SIG-M5 treated with dmso at 0.1 percent for 504 hours (cell line): Measurements from ENCODE around the gene ZNF722.
"Not testable (repeated sequence)": the region's sequence is repeated elsewhere in the genome, so short reads cannot be mapped to it uniquely, and the experiment has no call there.

ENCODE experiments used
- DNase-seq: peaks from one replicate; lab custom pipeline; 2025; ENCODE audit not compliant: unreplicated experiment; lab: John Stamatoyannopoulos, UW

The ZNF722 gene

DNA sequence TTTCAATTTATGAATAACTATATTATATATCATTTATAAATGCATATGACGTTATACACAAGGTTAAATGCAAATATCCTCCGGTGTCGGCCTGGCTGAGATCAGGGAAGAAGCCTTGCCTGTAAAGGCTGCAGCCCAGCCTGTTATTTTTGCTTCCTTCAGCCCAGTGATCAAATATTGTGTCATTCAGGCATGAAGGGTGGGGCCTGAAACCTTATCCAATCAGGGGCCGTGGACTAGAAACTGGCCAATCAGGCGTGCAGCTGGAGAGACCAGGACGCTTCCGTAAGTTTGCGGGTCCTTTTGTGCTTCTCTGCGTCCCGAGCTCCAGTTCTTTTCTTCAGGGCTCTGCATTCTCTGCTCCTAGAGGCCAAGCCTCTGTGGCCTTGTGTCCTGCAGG is at the start of gene ZNF722:
Gene ZNF722 (plus strand): TSS at position 301 of the 400 bp plus-strand sequence. CDS start 113 bp downstream, outside the sequence.
- no peak for DNase-seq

DNA sequence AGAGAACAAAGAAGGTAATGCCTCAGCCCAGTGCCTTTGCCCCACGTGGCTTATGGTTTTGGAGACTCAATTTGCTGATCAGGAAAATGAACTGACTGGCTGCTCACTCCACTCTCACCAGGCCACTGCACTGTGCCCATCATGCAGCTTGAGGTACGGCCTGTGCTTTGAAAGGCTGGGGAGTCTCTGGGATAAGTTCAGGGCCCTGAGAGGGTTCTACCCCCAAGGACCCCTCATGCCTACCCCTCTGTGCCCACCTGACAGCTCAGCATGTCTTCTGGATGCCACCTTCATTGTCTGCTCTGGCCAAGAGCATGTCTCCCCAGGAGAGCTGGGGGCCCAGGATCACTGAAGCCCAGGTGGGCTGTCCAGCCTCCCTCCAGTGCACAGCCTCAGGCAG is 45.5 kb upstream of the ZNF722 start:
- DNase-seq: no peak

DNA sequence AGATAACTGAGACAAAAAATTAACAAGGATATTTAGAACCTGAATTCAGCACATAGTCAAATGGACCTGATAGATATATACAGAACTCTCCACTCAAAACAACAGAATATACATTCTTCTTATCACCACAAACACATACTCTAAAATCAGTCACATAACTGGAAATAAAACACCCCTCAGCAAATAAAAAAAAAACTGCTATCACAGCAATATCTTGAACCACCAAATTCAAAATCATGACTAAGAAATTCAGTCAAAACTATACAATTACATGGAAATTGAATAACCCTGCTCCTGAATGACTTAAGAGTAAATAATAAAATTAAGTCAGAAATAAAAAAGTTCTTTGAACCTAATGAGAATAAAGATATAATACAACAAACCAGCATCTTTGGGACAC is 30.0 kb upstream of the ZNF722 start:
- no peak for DNase-seq

DNA sequence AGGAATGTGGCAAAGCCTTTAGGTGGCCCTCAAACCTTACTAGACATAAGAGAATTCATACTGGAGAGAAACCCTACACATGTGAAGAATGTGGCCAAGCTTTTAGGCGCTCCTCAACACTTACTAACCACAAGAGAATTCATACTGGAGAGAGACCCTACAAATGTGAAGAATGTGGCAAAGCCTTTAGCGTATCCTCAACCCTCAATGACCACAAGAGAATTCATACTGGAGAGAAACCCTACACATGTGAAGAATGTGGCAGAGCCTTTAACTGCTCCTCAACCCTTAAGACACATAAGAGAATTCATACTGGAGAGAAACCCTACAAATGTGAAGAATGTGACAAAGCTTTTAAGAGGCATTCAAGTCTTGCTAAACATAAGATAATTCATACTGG is 16.8 kb downstream of the ZNF722 start:
- not testable (repeated sequence) for DNase-seq

DNA sequence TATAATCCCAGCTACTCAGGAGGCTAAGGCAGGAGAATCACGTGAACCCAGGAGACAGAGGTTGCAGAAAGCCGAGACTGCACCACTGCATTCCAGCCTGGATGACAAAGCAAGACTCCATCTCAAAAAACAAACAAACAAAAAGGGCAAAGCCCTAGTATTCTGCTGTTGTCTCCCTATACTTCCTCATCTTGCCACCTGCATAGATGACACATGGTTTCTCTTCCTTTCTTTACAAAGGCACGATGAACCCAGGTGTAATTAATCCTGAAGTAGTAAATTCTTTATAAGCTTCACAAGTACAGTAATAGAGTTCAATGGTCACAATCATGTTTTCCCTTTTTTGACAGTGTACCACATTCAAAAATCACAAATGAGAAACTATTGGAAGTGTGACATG is 36.7 kb downstream of the ZNF722 start:
- DNase-seq: no peak

DNA sequence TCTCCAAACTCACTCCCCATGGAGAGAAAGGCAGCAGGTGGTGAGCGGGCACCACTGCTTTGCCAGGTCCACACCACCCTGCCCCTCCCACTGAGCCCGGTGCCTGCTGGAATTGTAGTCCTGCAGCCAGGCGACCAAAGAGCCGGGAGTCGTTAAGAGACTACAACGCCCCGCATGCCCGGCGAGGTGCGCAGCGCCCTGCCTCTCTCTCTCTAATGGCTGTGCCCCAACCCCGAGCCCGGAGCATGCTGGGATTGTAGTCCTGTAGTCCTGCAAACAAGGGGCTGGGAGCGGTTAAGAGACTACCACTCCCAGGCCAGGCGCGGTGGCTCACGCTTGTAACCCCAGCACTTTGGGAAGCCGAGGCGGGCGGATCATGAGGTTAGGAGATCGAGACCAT is 38.4 kb downstream of the ZNF722 start:
- no peak for DNase-seq

DNA sequence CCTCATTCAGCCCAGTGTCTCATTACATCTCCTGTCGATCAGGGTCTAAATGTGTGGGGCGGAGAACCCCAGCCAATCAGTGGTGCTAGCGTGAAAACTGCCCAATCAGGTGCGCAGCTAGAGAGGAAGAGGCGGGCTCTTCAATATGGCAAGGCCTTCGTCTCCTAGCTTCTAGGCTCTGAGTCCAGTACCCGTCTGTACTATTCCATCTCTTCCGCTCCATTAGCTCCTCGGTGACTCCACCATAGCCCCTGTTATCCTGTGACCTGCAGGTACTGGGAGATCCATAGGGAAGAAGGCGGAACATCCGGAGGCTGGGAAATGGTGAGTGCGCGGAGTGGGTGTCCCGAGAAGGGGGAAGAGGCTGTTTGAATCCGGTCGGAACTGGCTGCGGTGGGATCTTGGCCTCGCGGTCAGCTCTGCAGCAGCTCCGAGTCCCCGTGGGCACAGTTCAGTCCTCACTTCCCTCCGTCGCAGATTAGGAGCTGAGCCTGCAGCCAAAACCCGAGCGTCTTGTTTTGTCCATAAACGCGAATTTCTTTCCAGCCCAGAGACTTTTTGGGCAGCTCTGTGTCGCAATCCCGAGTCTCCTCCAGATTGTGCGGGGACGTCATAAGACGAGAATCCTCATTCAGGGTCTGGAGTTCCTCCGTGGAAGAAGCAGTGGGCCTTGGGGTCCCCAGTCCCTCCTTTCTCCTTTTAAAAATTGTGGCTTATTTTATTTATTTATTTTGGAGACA is 46.8 kb downstream of the ZNF722 start, which contains the start of gene ZNF727:
Gene ZNF727 (plus strand): TSS at position 134 of the 740 bp plus-strand sequence. CDS start 188 bp downstream, at position 322.
- DNase-seq: no peak

DNA sequence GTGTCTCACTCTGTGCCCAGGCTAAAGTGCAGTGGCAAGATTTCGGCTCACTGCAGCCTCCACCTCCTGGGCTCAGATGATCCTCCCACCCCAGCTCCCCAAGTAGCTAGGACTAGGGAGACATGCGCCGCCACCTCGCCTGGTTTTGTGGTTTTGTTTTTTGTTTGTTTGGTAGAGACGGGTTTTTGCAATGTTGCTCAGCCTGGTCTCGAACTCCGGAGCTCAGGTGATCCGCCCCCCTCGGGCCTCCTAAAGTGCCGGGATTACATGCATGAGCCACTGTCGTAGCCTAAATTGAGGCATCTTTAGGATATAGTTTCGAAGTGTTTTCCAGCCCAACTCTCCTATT is 47.4 kb downstream of the ZNF722 start:
- no peak for DNase-seq
